ENCODE data around the gene IQCM.
"Not testable (repeated sequence)": the region's sequence is repeated elsewhere in the genome, so short reads cannot be mapped to it uniquely, and the experiment has no call there.

The IQCM gene

GRCh38 chr4:149572716-149573115 lies 242.9 kb downstream of the IQCM start:
- DNase-seq (ENCODE audit: low spot score) = no peak

GRCh38 chr4:149555799-149556198 lies 259.8 kb downstream of the IQCM start:
- DNase-seq (ENCODE audit: low spot score) = no peak

GRCh38 chr4:149555146-149555545 lies 260.5 kb downstream of the IQCM start:
- DNase-seq (ENCODE audit: low spot score) = no peak

- no peak for DNase-seq (ENCODE audit: low spot score)
Measured at GRCh38 chr4:149553959-149554520, 261.6 kb downstream of the IQCM start.

- DNase-seq (ENCODE audit: low spot score) = no peak
Measured at GRCh38 chr4:149552601-149553000, 263.0 kb downstream of the IQCM start.

GRCh38 chr4:149549911-149550310 lies 265.7 kb downstream of the IQCM start:
- no peak for DNase-seq (ENCODE audit: low spot score)

- no peak for DNase-seq (ENCODE audit: low spot score)
Measured at GRCh38 chr4:149534779-149535178, 280.9 kb downstream of the IQCM start.

- DNase-seq (ENCODE audit: low spot score) = no peak
Measured at GRCh38 chr4:149531861-149532260, 283.8 kb downstream of the IQCM start.

GRCh38 chr4:149523039-149523438 lies 292.6 kb downstream of the IQCM start:
- DNase-seq (ENCODE audit: low spot score) = no peak

GRCh38 chr4:149521611-149522425 lies 293.8 kb downstream of the IQCM start:
- no peak for DNase-seq (ENCODE audit: low spot score)

- DNase-seq (ENCODE audit: low spot score) = no peak
Measured at GRCh38 chr4:149518471-149518870, 297.2 kb downstream of the IQCM start.

- no peak for DNase-seq (ENCODE audit: low spot score)
Measured at GRCh38 chr4:149513081-149513480, 302.6 kb downstream of the IQCM start.

- DNase-seq (ENCODE audit: low spot score) = no peak
Measured at GRCh38 chr4:149512501-149512900, 303.1 kb downstream of the IQCM start.

- no peak for DNase-seq (ENCODE audit: low spot score)
Measured at GRCh38 chr4:149511558-149512298, 303.9 kb downstream of the IQCM start.

- DNase-seq (ENCODE audit: low spot score) = not testable (repeated sequence)
Measured at GRCh38 chr4:149507309-149507708, 308.3 kb downstream of the IQCM start.

- no peak for DNase-seq (ENCODE audit: low spot score)
Measured at GRCh38 chr4:149500806-149501205, 314.8 kb downstream of the IQCM start.

GRCh38 chr4:149499726-149500125 lies 315.9 kb downstream of the IQCM start:
- no peak for DNase-seq (ENCODE audit: low spot score)

GRCh38 chr4:149498246-149498645 lies 317.4 kb downstream of the IQCM start:
- no peak for DNase-seq (ENCODE audit: low spot score)

- no peak for DNase-seq (ENCODE audit: low spot score)
Measured at GRCh38 chr4:149493492-149493891, 322.2 kb downstream of the IQCM start.

- no peak for DNase-seq (ENCODE audit: low spot score)
Measured at GRCh38 chr4:149489321-149489720, 326.3 kb downstream of the IQCM start.

- no peak for DNase-seq (ENCODE audit: low spot score)
Measured at GRCh38 chr4:149486861-149487260, 328.8 kb downstream of the IQCM start.

GRCh38 chr4:149468669-149469068 lies 347.0 kb downstream of the IQCM start:
- not testable (repeated sequence) for DNase-seq (ENCODE audit: low spot score)

- no peak for DNase-seq (ENCODE audit: low spot score)
Measured at GRCh38 chr4:149466446-149466845, 349.2 kb downstream of the IQCM start.
